HG02973 (cell line): ENCODE data around the gene TBC1D20.
"Not testable (repeated sequence)": the region's sequence is repeated elsewhere in the genome, so short reads cannot be mapped to it uniquely, and the experiment has no call there.

Experiments used
- ATAC-seq: cut with Tn5 transposase; IDR thresholded peaks from one replicate; pipeline ENCODE4 v1.9.1; 2021; ENCODE audit warnings: moderate library complexity; ENCODE audit not compliant: unreplicated experiment

The TBC1D20 gene

DNA sequence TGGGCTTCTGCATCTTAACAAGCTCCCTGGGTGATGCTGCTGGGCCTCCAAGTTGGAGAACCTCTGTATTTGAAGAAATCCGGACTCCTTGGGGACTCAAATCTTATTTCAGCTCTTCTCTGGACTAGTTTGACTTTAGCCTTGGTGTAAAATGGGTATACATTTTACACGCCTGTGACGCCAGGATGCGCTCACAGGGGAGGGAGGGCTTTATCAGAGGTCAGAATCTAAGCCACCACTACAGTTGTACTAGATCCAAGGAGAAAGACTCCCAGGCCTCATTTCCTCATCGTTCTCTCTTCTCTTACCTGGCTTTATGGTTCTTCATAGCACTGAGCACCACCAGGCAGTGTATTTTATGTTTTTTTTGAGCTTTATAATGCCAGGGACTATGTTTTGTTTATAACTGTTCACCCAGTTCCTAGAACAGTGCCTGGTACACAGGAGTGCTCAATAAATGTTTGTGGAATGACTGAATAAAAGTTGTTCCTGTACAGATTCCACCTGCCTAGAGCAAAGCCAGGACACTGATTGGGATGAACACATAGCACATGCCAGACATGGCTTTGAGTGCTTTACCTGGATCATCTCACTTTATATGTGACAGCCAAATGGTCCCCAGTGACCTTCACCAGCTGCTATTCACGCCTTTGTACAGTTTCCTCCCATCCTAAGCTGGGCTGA lies 59.3 kb downstream of the TBC1D20 start:
- no peak for ATAC-seq

DNA sequence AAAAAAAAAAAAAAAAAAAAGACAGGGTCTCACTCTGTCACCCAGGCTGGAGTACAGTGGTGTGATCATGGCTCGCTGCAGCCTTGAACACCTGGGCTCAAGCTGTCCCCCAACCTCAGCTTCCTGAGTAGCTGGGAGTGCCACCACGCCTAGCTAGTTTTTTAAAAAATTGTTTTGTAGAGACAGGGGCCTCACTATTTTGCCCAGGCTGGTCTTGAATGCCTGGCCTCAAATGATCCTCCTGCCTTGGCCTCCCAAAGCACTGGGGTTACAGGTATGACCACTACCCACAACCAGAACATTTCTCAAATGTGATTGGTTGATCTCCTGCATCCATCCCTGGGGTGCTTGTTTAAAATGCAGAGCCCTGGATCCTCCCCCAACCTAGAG lies 59.8 kb downstream of the TBC1D20 start:
- no peak for ATAC-seq

DNA sequence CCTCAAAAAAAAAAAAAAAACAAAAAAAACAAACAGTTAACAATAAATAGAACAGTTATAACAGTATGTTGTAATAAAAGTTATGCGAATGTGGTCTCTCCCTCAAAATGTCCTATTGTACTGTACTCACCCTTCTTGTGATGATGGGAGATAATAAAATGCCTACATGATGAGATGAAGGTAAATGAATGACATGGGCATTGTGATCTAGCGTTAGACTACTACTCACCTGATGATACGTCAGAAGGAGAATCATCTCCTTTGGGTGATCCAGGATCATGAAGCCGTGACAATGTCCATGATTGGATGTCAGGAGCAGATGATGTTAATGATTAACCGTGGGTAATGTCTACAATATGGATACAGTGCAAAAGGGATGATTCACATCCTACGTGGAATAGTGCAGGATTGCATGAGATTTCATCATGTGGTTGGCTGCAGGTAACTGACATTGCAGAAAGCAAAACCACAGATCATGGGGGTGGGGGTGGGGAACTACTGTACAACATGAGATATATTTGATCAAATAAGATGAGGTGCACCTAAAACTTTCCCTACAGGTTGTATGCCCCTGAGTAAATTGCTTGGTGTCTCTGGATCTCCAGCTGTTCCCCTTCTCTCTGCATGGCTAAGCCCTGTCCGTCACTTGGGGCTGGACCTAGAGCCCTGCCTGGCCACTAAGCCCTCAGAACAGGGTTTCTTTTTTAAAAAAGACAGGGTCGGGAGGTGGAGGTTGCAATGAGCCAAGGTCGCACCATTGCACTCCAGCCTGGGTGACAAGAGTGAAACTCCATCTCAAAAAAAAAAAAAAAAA lies 60.4 kb downstream of the TBC1D20 start:
- no peak for ATAC-seq

- ATAC-seq = no peak
Measured at GRCh38 chr20:400454-401275, 61.7 kb downstream of the TBC1D20 start.

GRCh38 chr20:400128-400453 lies 62.2 kb downstream of the TBC1D20 start:
- no peak for ATAC-seq

DNA sequence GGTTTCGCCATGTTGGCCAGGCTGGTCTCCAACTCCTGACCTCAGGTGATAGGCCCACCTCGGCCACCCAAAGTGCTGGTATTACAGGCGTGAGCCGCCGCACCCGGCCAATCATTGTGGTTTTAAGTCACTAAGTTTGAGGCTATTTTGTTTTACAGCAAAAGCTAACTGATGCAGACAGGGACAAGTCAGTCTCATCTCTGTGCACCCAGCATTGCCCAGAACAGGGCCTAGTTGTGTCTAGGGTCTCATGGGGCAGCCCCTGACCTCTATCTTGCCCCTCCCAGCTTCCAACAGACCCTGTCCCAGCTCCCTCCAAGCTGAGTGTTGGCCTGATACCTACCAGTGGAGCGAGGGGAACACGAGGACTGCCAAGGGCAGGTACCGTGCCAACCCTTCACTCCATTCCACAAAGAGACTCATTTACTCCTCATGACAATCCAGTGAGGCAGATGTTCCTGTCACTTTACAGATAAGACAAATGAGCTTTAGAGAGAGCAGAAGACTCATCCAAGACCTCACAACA lies 63.1 kb downstream of the TBC1D20 start:
- no peak for ATAC-seq

DNA sequence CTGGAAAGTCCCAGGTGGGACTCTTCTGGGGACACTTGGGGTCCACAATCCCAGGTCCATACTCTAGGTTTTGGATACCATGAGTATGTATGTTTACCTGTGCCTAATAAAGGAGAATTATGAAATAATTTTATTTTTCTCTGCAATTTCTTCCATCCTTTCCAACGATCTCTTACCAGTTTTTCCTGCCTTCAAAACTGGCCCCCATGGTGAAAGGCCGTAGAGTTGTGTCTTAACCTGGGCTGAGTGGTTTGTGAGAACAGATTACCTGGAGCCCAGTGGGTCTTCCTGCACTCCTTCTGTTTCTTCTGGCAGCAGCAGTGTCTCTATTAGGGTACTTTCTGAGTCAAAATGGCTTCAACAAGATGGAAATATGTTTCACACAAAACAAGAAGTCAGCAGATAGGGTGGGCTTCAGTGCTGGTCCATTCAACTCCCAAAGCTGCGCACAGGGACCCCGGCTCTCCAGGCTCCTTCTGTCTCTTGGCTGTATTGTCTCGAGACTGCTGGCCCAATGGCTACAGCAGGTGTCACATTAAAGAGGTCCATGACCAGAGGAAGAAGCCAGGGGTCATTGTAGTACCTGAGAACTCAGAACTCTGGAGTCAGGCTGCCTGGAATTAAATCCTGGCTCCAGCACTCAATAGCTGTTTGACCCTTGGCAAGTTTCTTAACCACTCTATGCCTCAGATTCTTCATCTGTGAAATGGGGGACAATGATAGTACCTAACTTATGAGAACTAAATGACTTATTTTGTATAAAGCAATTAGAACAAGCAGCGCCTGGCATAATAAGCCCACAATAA lies 64.7 kb downstream of the TBC1D20 start:
- ATAC-seq = no peak

- no peak for ATAC-seq
Measured at GRCh38 chr20:396619-397431, 65.5 kb downstream of the TBC1D20 start.

- ATAC-seq = no peak
Measured at GRCh38 chr20:396252-396618, 66.1 kb downstream of the TBC1D20 start.

DNA sequence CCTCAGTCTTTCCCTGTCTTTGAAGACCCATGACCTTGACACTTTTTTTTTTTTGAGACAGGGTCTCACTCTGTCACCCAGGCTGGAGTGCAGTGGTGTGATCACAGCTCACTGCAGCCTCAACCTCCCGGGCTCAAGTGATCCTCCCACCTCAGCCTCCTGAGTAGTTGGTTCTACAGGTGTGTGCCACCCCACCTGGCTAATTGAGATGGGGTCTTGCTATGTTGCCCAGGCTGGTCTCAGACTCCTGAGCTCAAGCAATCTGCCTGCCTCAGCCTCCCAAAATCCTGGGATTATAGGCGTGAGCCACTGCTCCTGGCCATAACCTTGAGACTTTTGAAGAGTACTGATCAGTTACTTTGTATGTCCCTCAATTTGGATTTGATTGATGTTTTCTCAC lies 69.0 kb downstream of the TBC1D20 start:
- ATAC-seq = not testable (repeated sequence)

DNA sequence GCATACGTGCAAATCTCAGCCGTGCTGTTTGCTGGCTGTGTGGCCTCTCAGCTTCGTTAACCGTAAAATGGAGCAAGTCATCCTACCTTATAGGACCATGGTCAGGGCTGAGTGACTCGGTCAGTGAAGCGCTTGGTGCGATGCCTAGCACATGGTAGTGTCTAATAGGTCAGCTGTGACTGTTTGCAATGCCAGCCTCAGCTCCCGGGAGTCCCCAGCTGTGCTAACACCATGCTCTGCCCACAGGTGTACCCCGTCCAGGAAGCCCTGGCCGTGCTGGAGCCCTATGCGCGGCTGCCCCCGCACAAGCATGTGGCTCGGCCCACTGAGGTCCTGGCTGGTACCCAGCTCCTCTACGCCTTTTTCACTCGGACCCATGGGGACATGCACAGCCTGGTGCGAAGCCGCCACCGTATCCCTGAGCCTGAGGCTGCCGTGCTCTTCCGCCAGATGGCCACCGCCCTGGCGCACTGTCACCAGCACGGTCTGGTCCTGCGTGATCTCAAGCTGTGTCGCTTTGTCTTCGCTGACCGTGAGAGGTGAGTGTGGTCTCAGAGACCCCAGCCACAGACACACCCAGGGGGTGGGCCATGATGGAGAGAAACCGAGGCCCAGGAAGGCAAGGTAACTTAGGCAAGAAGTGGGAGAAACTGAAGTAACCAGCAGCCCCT lies 71.2 kb downstream of the TBC1D20 start:
- no peak for ATAC-seq

- ATAC-seq = no peak
Measured at GRCh38 chr20:389220-389619, 73.1 kb downstream of the TBC1D20 start.

DNA sequence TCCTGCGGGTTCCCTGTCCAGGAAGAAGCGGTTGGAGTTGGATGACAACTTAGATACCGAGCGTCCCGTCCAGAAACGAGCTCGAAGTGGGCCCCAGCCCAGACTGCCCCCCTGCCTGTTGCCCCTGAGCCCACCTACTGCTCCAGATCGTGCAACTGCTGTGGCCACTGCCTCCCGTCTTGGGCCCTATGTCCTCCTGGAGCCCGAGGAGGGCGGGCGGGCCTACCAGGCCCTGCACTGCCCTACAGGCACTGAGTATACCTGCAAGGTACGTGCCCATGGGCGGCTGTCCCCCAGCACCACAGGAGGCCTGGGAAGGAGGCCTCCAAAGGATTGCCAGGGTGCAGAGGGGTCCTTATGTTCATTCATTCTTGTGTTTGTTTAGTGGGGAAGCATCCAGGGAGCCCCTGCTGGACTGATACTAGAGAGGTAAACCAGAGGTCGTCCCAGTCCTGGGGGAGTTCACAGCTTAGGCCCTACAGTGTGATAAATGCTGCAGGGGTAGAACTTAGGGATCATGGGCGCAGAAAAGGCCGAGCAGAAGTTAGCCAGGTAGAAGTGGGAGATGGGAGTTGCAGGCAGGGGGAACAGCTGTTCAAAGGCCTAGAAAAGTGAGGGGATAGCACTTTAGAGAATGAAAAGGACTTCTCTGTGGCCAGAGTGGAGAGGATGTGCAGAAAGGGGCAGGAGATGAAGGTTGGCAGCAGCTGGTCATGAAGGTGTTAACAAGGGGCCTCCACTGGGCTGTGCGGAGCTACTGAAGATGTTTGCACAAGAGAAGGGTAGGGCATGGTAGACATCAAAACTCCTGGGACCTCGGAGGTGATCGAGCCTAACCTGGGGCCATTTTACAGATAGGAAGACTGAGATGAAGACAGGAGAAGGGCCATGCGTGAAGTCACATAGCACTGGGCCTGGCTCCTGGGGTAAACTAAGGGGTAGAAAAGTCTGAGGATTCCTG lies 74.0 kb downstream of the TBC1D20 start:
- ATAC-seq = no peak

GRCh38 chr20:387520-387919 lies 74.8 kb downstream of the TBC1D20 start:
- no peak for ATAC-seq

GRCh38 chr20:386634-387033 lies 75.7 kb downstream of the TBC1D20 start:
- ATAC-seq = not testable (repeated sequence)
